ENCODE data around the gene RNF17. TPM values are rescaled to one million over a fixed set of nuclear protein-coding genes. Genes with fewer than 3 reads are reported as not detected.

RNF17 gene
- total RNA-seq, 1 donor from 2014 or later: not detected

DNA sequence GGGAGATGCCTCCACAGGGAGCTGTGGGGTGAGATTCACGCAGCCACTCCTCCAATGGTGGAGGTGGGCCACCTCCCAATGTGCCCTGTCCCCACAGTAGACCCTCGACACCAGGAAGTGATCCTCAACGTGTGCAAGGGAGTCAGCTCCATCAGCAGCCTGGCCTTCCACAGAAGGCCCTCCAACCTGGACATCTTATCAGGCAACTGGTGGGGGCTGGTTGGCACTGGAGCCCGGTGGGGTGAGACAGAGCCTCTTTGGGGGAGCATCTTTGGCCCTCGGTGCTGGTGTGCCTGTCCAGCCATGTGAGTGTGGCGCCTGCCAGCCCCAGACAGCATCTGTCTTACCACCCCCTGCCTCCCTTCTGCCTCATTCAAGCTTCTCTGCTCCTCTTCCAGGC is 19.7 kb upstream of the RNF17 start:
- TF ChIP-seq POLR2A (IDR thresholded peaks at IDR 0.05) (no peak), POLR2AphosphoS5 (IDR thresholded peaks at IDR 0.05; ENCODE audit: insufficient read depth in 1 of 2, low read depth in 1 of 2) (no peak)
- TF ChIP-seq, protein P1, sequence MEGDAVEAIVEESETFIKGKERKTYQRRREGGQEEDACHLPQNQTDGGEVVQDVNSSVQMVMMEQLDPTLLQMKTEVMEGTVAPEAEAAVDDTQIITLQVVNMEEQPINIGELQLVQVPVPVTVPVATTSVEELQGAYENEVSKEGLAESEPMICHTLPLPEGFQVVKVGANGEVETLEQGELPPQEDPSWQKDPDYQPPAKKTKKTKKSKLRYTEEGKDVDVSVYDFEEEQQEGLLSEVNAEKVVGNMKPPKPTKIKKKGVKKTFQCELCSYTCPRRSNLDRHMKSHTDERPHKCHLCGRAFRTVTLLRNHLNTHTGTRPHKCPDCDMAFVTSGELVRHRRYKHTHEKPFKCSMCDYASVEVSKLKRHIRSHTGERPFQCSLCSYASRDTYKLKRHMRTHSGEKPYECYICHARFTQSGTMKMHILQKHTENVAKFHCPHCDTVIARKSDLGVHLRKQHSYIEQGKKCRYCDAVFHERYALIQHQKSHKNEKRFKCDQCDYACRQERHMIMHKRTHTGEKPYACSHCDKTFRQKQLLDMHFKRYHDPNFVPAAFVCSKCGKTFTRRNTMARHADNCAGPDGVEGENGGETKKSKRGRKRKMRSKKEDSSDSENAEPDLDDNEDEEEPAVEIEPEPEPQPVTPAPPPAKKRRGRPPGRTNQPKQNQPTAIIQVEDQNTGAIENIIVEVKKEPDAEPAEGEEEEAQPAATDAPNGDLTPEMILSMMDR (IDR thresholded peaks at IDR 0.05): no peak
- DNase-seq (ENCODE audit: extremely low spot score in 2 of 2): no peak
- H3K9me3 ChIP-seq: no peaks in the 10 kb centered on the region
- no peaks in the 10 kb centered on the region for H3K36me3 ChIP-seq
- H3K4me3 ChIP-seq: no peak overlapping the region
- H3K27ac ChIP-seq: no peak overlapping the region
- intact Hi-C loops (cut with DNase I): no loop called here
- peaks cover 22% of the 10 kb centered on the region for H3K4me1 ChIP-seq
- H3K27me3 ChIP-seq: no peaks in the 10 kb centered on the region

DNA sequence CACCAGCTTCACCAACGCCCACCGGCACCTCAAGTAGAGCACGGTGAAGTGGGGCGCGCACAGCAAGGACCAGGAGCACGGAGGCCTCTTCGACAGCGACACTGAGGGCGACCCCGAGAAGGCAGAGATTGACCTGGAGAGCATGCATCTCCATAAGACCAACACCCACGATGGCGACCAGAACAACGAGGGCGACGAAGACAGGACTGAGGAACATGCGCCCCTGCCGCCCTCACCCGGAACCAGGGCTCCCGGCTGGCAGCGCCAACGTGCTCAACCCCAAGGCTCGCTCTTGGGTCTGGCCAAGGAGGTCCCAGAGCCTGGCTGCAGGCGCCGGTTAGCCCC is 18.5 kb upstream of the RNF17 start:
- Histone ChIP-seq H3K36me3 (no peaks in the 10 kb centered on the region), H3K27ac (no peak overlapping the region), H3K27me3 (no peaks in the 10 kb centered on the region), H3K4me3 (no peak overlapping the region), H3K4me1 (peaks cover 22% of the 10 kb centered on the region), H3K9me3 (no peaks in the 10 kb centered on the region)
- intact Hi-C loops (cut with DNase I): no loop called here
- TF ChIP-seq POLR2A (IDR thresholded peaks at IDR 0.05) (no peak), POLR2AphosphoS5 (IDR thresholded peaks at IDR 0.05; ENCODE audit: insufficient read depth in 1 of 2, low read depth in 1 of 2) (no peak)
- TF ChIP-seq, protein P1 (IDR thresholded peaks at IDR 0.05): no peak
- DNase-seq (ENCODE audit: extremely low spot score in 2 of 2): no peak

DNA sequence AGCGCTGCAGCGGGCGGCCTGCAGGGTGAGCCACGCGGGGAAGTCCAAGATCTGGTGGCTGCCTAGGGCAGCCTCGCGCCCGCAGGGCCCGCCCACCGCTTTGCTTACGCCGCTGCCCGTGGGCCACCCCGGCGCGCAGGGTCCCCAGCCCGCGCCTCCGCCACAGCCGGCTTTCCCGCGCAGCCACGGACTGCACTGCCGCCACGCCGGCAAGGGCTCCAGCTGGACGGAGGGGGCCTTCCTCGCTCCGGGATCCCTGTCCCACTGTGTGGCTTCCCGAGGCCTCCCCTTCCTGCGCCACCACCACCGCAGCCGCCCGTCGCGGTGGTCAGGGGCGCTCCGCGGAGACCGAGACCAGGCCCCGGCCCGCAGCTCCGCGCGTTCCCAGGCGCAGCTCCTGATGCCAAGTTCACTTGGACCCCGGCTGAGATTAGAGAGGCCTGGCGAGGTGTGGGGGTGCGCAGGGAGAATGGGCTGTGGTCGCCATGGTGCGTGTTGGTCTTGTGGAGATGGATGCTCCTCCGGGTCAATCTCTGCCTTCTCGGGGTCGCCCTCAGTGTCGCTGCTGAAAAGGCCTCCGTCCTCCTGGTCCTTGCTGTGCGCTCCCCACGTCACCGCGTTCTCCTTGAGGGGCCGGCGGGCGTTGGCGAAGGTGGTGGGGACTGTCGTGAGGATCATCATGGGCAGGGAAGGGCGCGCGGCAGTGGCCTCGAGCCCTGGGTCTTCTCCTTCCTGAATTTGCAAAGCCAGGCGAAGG is 17.9 kb upstream of the RNF17 start:
- intact Hi-C loops (cut with DNase I): no loop called here
- H3K4me3 ChIP-seq: peak overlapping the region in 1 of 2 donors; percentile 30

DNA sequence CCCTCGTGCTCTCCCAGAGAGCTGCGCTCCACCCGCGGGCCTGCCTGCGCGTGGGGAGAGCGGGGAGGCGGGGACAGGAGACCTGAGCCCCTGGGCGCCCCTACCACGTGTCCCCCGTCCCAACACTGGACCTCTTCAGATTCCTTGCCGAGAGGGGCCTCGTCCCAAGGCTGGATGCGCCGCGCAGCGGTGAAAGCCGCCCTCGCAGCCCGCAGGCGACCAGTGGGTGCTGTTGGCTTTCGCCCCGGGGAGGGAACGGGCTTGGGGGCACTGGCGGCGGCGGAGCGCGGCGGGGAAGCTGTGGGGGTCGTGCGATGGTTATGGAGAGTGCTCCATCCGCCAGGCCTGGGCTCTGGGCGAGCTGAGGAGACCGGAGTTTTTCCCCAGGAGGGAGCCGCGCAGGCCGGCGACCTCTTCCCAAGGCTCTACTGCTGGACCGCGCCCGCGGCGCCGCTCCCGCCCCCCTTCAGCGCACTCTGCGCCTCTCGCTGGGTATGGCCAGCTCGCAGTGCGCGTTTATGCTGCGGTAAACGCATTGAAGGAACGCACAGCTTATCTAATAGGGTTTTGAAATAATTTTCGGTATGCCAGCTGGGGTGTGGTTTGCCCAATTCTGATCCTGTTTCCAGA is 17.2 kb upstream of the RNF17 start:
- peaks cover 22% of the 10 kb centered on the region for H3K4me1 ChIP-seq
- H3K27ac ChIP-seq: no peak overlapping the region
- no peak for DNase-seq (ENCODE audit: extremely low spot score in 2 of 2)
- H3K4me3 ChIP-seq: peak overlapping the region in 1 of 2 donors; percentile 30
- H3K9me3 ChIP-seq: no peaks in the 10 kb centered on the region
- H3K36me3 ChIP-seq: no peaks in the 10 kb centered on the region
- intact Hi-C loops (cut with DNase I): no loop called here
- no peaks in the 10 kb centered on the region for H3K27me3 ChIP-seq
- TF ChIP-seq POLR2A (IDR thresholded peaks at IDR 0.05) (no peak), POLR2AphosphoS5 (IDR thresholded peaks at IDR 0.05; ENCODE audit: insufficient read depth in 1 of 2, low read depth in 1 of 2) (no peak)
- TF ChIP-seq, protein P1 (IDR thresholded peaks at IDR 0.05): no peak

More for the DNA sequence above, 17.9 kb upstream of the RNF17 start:
- no peaks in the 10 kb centered on the region for H3K9me3 ChIP-seq
- H3K27me3 ChIP-seq: no peaks in the 10 kb centered on the region
- DNase-seq (ENCODE audit: extremely low spot score in 2 of 2): no peak
- H3K27ac ChIP-seq: no peak overlapping the region
- no peaks in the 10 kb centered on the region for H3K36me3 ChIP-seq
- peaks cover 22% of the 10 kb centered on the region for H3K4me1 ChIP-seq
- TF ChIP-seq POLR2AphosphoS5 (IDR thresholded peaks at IDR 0.05; ENCODE audit: insufficient read depth in 1 of 2, low read depth in 1 of 2) (no peak), POLR2A (IDR thresholded peaks at IDR 0.05) (no peak)
- TF ChIP-seq, protein P1 (IDR thresholded peaks at IDR 0.05): no peak

Data from vagina (tissue), 2 donors.